ENCODE measurements around the gene EFNA5.

EFNA5 gene

GRCh38 chr5:107672211-107673038 is 1.7 kb upstream of the EFNA5 start:
- no peak for DNase-seq

- DNase-seq, result no peak
These were observed 1.0 kb upstream of the EFNA5 start for GRCh38 chr5:107671742-107672210.

GRCh38 chr5:107670087-107670931 is 428 bp downstream of the EFNA5 start:
- no peak for DNase-seq

- no peak for DNase-seq
These were observed 1.4 kb downstream of the EFNA5 start for GRCh38 chr5:107669096-107670031.

- no peak for DNase-seq
These were observed 2.3 kb downstream of the EFNA5 start for GRCh38 chr5:107668154-107669095.

- no peak for DNase-seq
These were observed 4.6 kb downstream of the EFNA5 start for GRCh38 chr5:107666051-107666655.

- no peak for DNase-seq
These were observed 5.6 kb downstream of the EFNA5 start for GRCh38 chr5:107665036-107665570.

GRCh38 chr5:107663697-107664096 is 7.0 kb downstream of the EFNA5 start:
- DNase-seq, result no peak

GRCh38 chr5:107661650-107662044 is 9.1 kb downstream of the EFNA5 start:
- DNase-seq, result no peak

- DNase-seq, result no peak
These were observed 9.6 kb downstream of the EFNA5 start for GRCh38 chr5:107661038-107661649.

- DNase-seq, result no peak
These were observed 12.2 kb downstream of the EFNA5 start for GRCh38 chr5:107658528-107658927.

- no peak for DNase-seq
These were observed 14.9 kb downstream of the EFNA5 start for GRCh38 chr5:107655831-107656230.

GRCh38 chr5:107654827-107655226 is 15.9 kb downstream of the EFNA5 start:
- DNase-seq, result no peak

GRCh38 chr5:107653685-107654084 is 17.1 kb downstream of the EFNA5 start:
- no peak for DNase-seq

GRCh38 chr5:107652839-107653607 is 17.7 kb downstream of the EFNA5 start:
- no peak for DNase-seq

GRCh38 chr5:107652408-107652807 is 18.3 kb downstream of the EFNA5 start:
- no peak for DNase-seq

GRCh38 chr5:107651325-107651724 is 19.4 kb downstream of the EFNA5 start:
- no peak for DNase-seq

GRCh38 chr5:107646418-107646817 is 24.3 kb downstream of the EFNA5 start:
- no peak for DNase-seq

GRCh38 chr5:107640568-107640967 is 30.2 kb downstream of the EFNA5 start:
- DNase-seq, result no peak

GRCh38 chr5:107639990-107640389 is 30.7 kb downstream of the EFNA5 start:
- no peak for DNase-seq
